DOHH2 (cell line): Measurements from ENCODE around the gene BCL2L1.

ENCODE experiments used
- CTCF ChIP-seq: fragments of 200-600 bp; sonication (generic); IDR thresholded peaks from one replicate; pipeline ENCODE4 v1.5.1; 2014; ENCODE audit warnings: antibody characterized with exemption, mild to moderate bottlenecking, low read depth, low read length; ENCODE audit not compliant: poor library complexity, severe bottlenecking
- EZH2phosphoT487 ChIP-seq: fragments of 200-600 bp; sonication (generic); IDR thresholded peaks from 2 replicates; pipeline ENCODE4 v1.6.1; 2017; ENCODE audit warnings: borderline replicate concordance, mild to moderate bottlenecking, antibody characterized with exemption, low read length, moderate library complexity, mixed read lengths

DNA sequence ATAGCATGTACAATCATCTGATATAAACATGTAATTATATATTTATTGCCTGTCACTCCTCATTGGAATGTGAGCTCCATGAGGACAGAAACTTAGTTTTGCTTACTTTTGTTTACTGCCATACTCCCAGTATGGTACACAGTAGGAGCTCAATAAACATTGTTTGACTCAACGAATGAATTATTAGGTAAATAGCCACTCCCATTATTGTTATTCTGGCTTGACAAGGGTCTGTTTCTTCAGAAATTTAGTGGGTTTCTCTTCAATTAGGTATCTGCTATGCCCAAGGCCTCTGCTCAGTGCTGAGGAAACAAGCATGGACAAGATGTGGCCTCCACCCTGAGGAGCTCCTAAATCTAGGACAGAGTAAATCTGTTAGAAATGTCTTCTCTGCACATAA, 6.3 kb downstream of the BCL2L1 start:
- no peak for TF ChIP-seq CTCF
- TF ChIP-seq EZH2phosphoT487 = no peak
